ENCODE measurements around the gene PIGT. TPM values are rescaled to one million over a fixed set of nuclear protein-coding genes. Genes with fewer than 3 reads are reported as not detected.
A peak's percentile ranks its signal among the peaks of the same experiment; 100 is the strongest.
"Not testable (repeated sequence)": the region's sequence is repeated elsewhere in the genome, so short reads cannot be mapped to it uniquely, and the experiment has no call there.

PIGT gene
- total RNA-seq, 1 experiment from 2014 or later = 71.4 TPM

DNA sequence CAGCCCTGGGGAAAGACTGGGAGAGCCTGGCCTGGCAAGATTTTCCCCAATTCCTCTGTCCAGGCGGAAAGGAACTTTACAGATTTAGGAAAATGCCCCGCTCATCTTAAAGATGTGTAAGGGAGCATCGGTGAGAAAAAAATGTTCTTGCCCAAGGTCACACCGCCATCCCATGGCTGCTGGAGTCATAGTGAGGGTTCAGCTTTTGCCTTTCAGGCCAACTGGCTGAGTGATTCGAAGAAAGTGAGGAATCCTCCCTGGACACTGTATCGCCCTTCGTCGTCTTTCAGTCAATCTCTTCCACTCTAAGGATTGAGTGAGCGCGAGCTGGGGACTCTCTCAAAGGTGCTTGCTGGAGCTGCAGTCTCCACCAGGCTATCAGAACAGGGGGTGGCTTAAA is 55.0 kb downstream of the PIGT start:
- POLR2A ChIA-PET = no interaction called here
- DNase-seq (ENCODE audit: low read depth, low spot score) = no peak
- no peak for ATAC-seq

GRCh38 chr20:45472286-45472685 is 56.3 kb downstream of the PIGT start:
- ATAC-seq; BruUV-seq (replicated peaks); RAD21 ChIA-PET (ENCODE audit: low non-redundant PET in 1 of 2, low total read pairs in 2 of 2, uncharacterized antibody in 2 of 2, unreplicated experiment in 2 of 2); H3K4me2 ChIP-seq (ENCODE audit: low read length); H3K27me3 ChIP-seq (ENCODE audit: insufficient read depth, low read length); H3K36me3 ChIP-seq (ENCODE audit: control insufficient read depth in 1 of 2, insufficient read depth in 2 of 2, low read length in 2 of 2); H4K20me1 ChIP-seq (ENCODE audit: insufficient read depth); DNase-seq (ENCODE audit: low read depth, low spot score); H3K4me1 ChIP-seq (ENCODE audit: control insufficient read depth in 1 of 2, insufficient read depth in 2 of 2, low read length in 2 of 2); CTCF ChIA-PET; H3K79me2 ChIP-seq (ENCODE audit: insufficient read depth, low read length); H3K9ac ChIP-seq (ENCODE audit: low read length); H3K27ac ChIP-seq (ENCODE audit: low read depth, low read length); POLR2A ChIA-PET; H3K9me3 ChIP-seq (ENCODE audit: control insufficient read depth in 1 of 2, insufficient read depth in 1 of 2, low read depth in 1 of 2, low read length in 2 of 2); intact Hi-C loops (cut with micrococcal nuclease); H3K4me3 ChIP-seq (replicated peaks in 1 of 2; ENCODE audit: low read depth in 1 of 2, low read length in 2 of 2); H3K9me2 ChIP-seq (ENCODE audit: insufficient read depth); H2AFZ ChIP-seq (ENCODE audit: low read depth, low read length, poor library complexity, severe bottlenecking): not testable (repeated sequence)

More for the DNA sequence above, 55.0 kb downstream of the PIGT start:
- intact Hi-C loops (cut with micrococcal nuclease) = no loop called here
- Histone ChIP-seq H3K27ac (ENCODE audit: low read depth, low read length) (no peak overlapping the region), H3K27me3 (ENCODE audit: insufficient read depth, low read length) (peaks cover 15% of the 10 kb centered on the region; the same call in 1 of the 2 replicates), H3K36me3 (ENCODE audit: control insufficient read depth in 1 of 2, insufficient read depth in 2 of 2, low read length in 2 of 2) (no peaks in the 10 kb centered on the region), H3K9me2 (ENCODE audit: insufficient read depth) (no peaks in the 10 kb centered on the region), H3K79me2 (ENCODE audit: insufficient read depth, low read length) (no peaks in the 10 kb centered on the region), H3K9ac (ENCODE audit: low read length) (no peak overlapping the region), H2AFZ (ENCODE audit: low read depth, low read length, poor library complexity, severe bottlenecking) (no peak overlapping the region), H3K4me1 (ENCODE audit: control insufficient read depth in 1 of 2, insufficient read depth in 2 of 2, low read length in 2 of 2) (no peaks in the 10 kb centered on the region), H3K4me2 (ENCODE audit: low read length) (no peak overlapping the region), H4K20me1 (ENCODE audit: insufficient read depth) (no peaks in the 10 kb centered on the region), H3K9me3 (ENCODE audit: control insufficient read depth in 1 of 2, insufficient read depth in 1 of 2, low read depth in 1 of 2, low read length in 2 of 2) (no peaks in the 10 kb centered on the region), H3K4me3 (replicated peaks in 1 of 2; ENCODE audit: low read depth in 1 of 2, low read length in 2 of 2) (no peak overlapping the region)
- ChIA-PET CTCF (no interaction called here), RAD21 (ENCODE audit: low non-redundant PET in 1 of 2, low total read pairs in 2 of 2, uncharacterized antibody in 2 of 2, unreplicated experiment in 2 of 2) (no interaction called here)
- BruUV-seq (replicated peaks) = no TSS peak
- TF ChIP-seq MAX (IDR thresholded peaks at IDR 0.05) = no peak
- peak; percentile 20; the same call in 1 of the 2 replicates for TF ChIP-seq RAD21 (IDR thresholded peaks at IDR 0.05; ENCODE audit: low read depth)

Small RNA genes within 50 kb of the gene (microRNA-seq; reads per million reads assigned to microRNA genes)
- not detected for gene MIR6812 (ENCODE audit: borderline number of aligned reads)

Other genes starting within 250 kb of the PIGT start
- gene PI3, start 241.2 kb upstream of the PIGT start, total RNA-seq (2021; ENCODE audit: unreplicated experiment) = not detected
- not detected for gene SEMG1, start 209.1 kb upstream of the PIGT start, total RNA-seq (2021; ENCODE audit: unreplicated experiment)
- gene SEMG2, start 194.8 kb upstream of the PIGT start, total RNA-seq (2021; ENCODE audit: unreplicated experiment) = not detected
- 5.4 TPM for gene SLPI, start 161.6 kb upstream of the PIGT start, total RNA-seq (2021; ENCODE audit: unreplicated experiment)
- gene RBPJL, start 109.3 kb upstream of the PIGT start, total RNA-seq (2021; ENCODE audit: unreplicated experiment) = not detected
- gene MATN4, start 107.8 kb upstream of the PIGT start, total RNA-seq (2021; ENCODE audit: unreplicated experiment) = 0.64 TPM
- 100 TPM for gene SDC4, start 67.7 kb upstream of the PIGT start, total RNA-seq (2021; ENCODE audit: unreplicated experiment)
- 20.5 TPM for gene SYS1, start 53.0 kb upstream of the PIGT start, total RNA-seq (2021; ENCODE audit: unreplicated experiment)
- 0.76 TPM for gene TP53TG5, start 37.8 kb upstream of the PIGT start, total RNA-seq (2021; ENCODE audit: unreplicated experiment)
- 44.2 TPM for gene DBNDD2, start 7.9 kb upstream of the PIGT start, total RNA-seq (2021; ENCODE audit: unreplicated experiment)
- gene WFDC2, start 53.6 kb downstream of the PIGT start, total RNA-seq (2021; ENCODE audit: unreplicated experiment) = 1.1 TPM
- not detected for gene SPINT3, start 99.5 kb downstream of the PIGT start, total RNA-seq (2021; ENCODE audit: unreplicated experiment)
- gene WFDC6, start 123.3 kb downstream of the PIGT start, total RNA-seq (2021; ENCODE audit: unreplicated experiment) = not detected
- not detected for gene EPPIN, start 131.3 kb downstream of the PIGT start, total RNA-seq (2021; ENCODE audit: unreplicated experiment)
- not detected for gene WFDC8, start 163.1 kb downstream of the PIGT start, total RNA-seq (2021; ENCODE audit: unreplicated experiment)
- gene WFDC10A, start 213.6 kb downstream of the PIGT start, total RNA-seq (2021; ENCODE audit: unreplicated experiment) = 0.47 TPM
- not detected for gene WFDC9, start 215.1 kb downstream of the PIGT start, total RNA-seq (2021; ENCODE audit: unreplicated experiment)